ENCODE results near the gene HAUS2.

GRCh38 chr15:42595626-42596240, 47.1 kb downstream of the HAUS2 start:
- TF ChIP-seq CTCF (IDR thresholded peaks at IDR 0.05; ENCODE audit: borderline replicate concordance, extremely low read depth, low read length, poor library complexity, severe bottlenecking) (no peak), EZH2 (IDR thresholded peaks at IDR 0.05; ENCODE audit: borderline replicate concordance, low read depth, low read length, severe bottlenecking) (no peak)
